Transverse colon (tissue), 4 donors: ENCODE measurements around the gene NHLH2.

ENCODE experiments used
- CTCF ChIP-seq, 5 experiments: fragments of 200-600 bp in 3 of 5; fragments of 450-650 bp in 2 of 5; sonication (generic) in 3 of 5; IDR thresholded peaks; 1 replicate in 2 of 5; 2 replicates in 3 of 5; pipeline ENCODE4 v1.5.1; 2016 to 2017; ENCODE audit warnings: antibody characterized with exemption in 5 of 5, inconsistent platforms in 3 of 5, mild to moderate bottlenecking in 2 of 5, moderate library complexity in 1 of 5
- EP300 ChIP-seq: sonication (generic); formaldehyde crosslinking; IDR thresholded peaks from one replicate; pipeline ENCODE4 v1.6.1; 2017; ENCODE audit warnings: antibody characterized with exemption, low read depth
- POLR2A ChIP-seq: fragments of 450-650 bp; IDR thresholded peaks from one replicate; pipeline ENCODE4 v1.6.1; 2016; ENCODE audit warnings: antibody characterized with exemption, mild to moderate bottlenecking, moderate library complexity
- POLR2AphosphoS5 ChIP-seq, 3 donors: sonication (generic); formaldehyde crosslinking; IDR thresholded peaks; one replicate each; pipeline ENCODE4 v1.6.1; 2016; ENCODE audit warnings: antibody characterized with exemption in 3 of 3

GRCh38 chr1:115790356-115790755, 50.6 kb downstream of the NHLH2 start:
- no peak for TF ChIP-seq CTCF (IDR thresholded peaks at IDR 0.05)
- no peak for TF ChIP-seq POLR2A
- no peak for TF ChIP-seq POLR2AphosphoS5 (IDR thresholded peaks at IDR 0.05)
- no peak for TF ChIP-seq EP300
